ENCODE data around the gene WDR20.

Gene WDR20

GRCh38 chr14:102215576-102216250 is 76.0 kb downstream of the WDR20 start:
- DNase-seq (ENCODE audit: low spot score) (no peak), FAIRE-seq (no peak)

DNA sequence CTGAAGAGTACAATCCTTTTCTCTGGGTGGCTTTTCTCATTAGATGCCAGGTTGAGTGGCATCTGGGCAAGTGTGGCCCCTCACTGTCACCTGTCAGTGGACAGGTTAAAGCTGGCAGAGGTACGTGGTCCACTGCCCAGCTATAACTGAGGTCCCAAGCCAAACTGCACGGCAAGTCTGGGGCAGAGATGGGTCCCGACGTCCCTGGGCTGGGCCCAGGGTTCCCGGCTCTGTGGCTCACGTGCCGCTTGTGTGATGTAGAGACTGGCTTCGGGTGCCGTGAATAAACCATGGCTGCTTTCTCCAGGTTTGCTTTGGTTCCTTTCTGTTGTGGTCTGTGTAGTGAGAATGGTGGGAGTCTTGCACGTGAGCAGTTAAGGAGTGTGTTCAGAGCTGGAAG is 77.7 kb downstream of the WDR20 start:
- FAIRE-seq = no peak

DNA sequence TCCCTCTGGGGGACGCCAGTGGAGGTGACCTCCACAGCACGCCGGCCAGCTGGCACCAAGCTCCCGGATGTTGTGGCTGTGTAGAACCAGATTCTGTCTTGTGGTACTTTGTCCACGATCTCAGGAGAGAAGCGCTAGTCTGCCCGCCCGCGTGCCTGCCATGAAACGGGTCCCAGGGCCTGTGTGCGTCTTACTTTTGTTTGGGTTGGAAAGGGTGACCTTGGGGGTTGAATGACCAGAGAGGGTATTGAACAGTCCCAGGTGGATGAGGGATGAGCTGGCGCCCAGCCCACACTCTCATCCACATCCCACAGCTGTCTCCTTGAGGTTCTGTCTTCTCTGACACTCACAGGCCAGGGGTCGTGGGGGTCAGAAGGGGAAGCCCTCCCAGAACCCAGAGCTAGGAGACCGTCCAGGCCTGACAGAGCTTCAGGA is 78.3 kb downstream of the WDR20 start:
- no peak for FAIRE-seq

More for the DNA sequence above, 77.7 kb downstream of the WDR20 start:
- DNase-seq (ENCODE audit: low spot score) = no peak

GRCh38 chr14:102218688-102219087 is 79.0 kb downstream of the WDR20 start:
- FAIRE-seq (no peak), DNase-seq (ENCODE audit: low spot score) (no peak)

More for the DNA sequence above, 78.3 kb downstream of the WDR20 start:
- DNase-seq (ENCODE audit: low spot score) = no peak

GRCh38 chr14:102219316-102219715 is 79.6 kb downstream of the WDR20 start:
- DNase-seq (ENCODE audit: low spot score) = no peak
- no peak for FAIRE-seq

GRCh38 chr14:102220031-102220430 is 80.3 kb downstream of the WDR20 start:
- no peak for FAIRE-seq
- no peak for DNase-seq (ENCODE audit: low spot score)

- DNase-seq (ENCODE audit: low spot score) (no peak), FAIRE-seq (no peak)
These were observed 81.3 kb downstream of the WDR20 start for GRCh38 chr14:102221026-102221425.

- FAIRE-seq (no peak), DNase-seq (ENCODE audit: low spot score) (no peak)
These were observed 82.4 kb downstream of the WDR20 start for GRCh38 chr14:102222009-102222575.

DNA sequence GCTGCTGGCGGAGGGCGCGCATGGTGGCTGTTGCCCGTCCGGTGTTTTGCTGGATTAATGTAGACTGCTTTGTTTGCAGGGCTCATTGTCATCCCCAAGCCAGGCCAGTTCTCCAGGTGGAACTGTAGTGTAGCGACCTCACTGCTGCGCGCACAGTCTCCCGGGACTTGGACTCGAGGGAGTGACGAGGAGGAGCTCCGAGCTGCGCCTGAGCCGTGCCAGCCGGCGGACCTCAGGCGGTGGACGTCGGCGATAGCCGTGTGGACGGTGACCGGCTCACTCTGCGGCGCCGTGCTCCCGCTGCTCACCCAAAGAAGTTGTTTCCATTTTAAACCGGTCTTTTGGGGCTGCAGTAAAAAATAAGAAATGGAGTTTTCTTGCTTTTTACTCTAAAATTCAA is 83.1 kb downstream of the WDR20 start:
- FAIRE-seq (no peak), DNase-seq (ENCODE audit: low spot score) (no peak)

DNA sequence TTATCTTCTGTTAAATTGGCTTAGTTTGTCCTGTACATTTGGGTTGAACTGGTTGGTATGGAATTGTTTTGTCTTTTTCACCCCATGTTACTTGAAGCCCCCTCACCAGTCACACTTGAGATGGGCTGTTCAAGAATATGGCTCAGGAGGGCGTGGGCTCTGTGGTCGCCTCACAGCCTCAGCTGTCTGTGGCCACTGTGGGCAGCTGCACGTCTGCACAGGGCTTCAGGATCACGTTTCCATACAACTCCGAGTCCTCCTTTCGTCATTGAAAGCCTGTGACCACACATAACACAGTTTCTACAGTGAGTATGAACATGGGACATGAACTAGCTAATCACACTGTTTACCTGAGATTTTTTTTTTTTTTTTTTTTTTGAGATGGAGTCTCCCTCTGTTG is 84.0 kb downstream of the WDR20 start:
- DNase-seq (ENCODE audit: low spot score) (no peak), FAIRE-seq (no peak)

- FAIRE-seq (no peak), DNase-seq (ENCODE audit: low spot score) (no peak)
These were observed 85.7 kb downstream of the WDR20 start for GRCh38 chr14:102225386-102225785.

GRCh38 chr14:102225936-102226335 is 86.2 kb downstream of the WDR20 start:
- no peak for DNase-seq (ENCODE audit: low spot score)
- no peak for FAIRE-seq

GRCh38 chr14:102226356-102227125 is 86.8 kb downstream of the WDR20 start:
- FAIRE-seq = no peak
- no peak for DNase-seq (ENCODE audit: low spot score)

- FAIRE-seq (no peak), DNase-seq (ENCODE audit: low spot score) (no peak)
These were observed 87.7 kb downstream of the WDR20 start for GRCh38 chr14:102227184-102227964.

GRCh38 chr14:102229071-102229738 is 89.5 kb downstream of the WDR20 start:
- DNase-seq (ENCODE audit: low spot score) (no peak), FAIRE-seq (no peak)

- DNase-seq (ENCODE audit: low spot score) (no peak), FAIRE-seq (no peak)
These were observed 90.0 kb downstream of the WDR20 start for GRCh38 chr14:102229739-102230092.

GRCh38 chr14:102230481-102231210 is 90.9 kb downstream of the WDR20 start:
- no peak for FAIRE-seq
- no peak for DNase-seq (ENCODE audit: low spot score)

GRCh38 chr14:102231476-102232347 is 92.0 kb downstream of the WDR20 start:
- no peak for FAIRE-seq
- DNase-seq (ENCODE audit: low spot score) = no peak

- no peak for FAIRE-seq
- DNase-seq (ENCODE audit: low spot score) = no peak
These were observed 92.6 kb downstream of the WDR20 start for GRCh38 chr14:102232348-102232625.

DNA sequence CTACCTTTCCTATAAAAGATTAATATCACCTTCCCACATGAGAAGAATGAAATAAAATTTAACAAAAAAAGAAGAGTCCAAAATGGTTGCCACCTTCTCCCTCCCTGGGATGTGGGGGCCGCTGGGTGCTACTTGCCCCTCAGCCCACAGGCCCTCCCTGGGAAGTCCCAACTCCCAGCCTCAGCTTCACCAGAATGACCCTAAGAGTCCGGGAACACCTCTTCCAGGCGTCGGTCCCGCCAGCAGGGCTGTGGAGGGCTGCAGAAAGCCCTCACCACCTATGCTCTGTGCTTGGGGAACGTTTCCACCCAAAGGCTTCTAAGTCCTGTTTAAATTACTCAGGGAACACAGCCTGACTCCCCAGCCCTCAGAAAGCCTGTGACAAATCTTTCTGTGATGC is 93.4 kb downstream of the WDR20 start:
- DNase-seq (ENCODE audit: low spot score) (no peak), FAIRE-seq (no peak)
